Neural progenitor cell (in vitro differentiated cells): ENCODE data around the gene EHMT1.

Source experiments
- CTCF ChIP-seq: fragments of 200-600 bp; sonication (generic); IDR thresholded peaks from 2 replicates; pipeline ENCODE4 v1.5.1; 2017; ENCODE audit warnings: antibody characterized with exemption, mild to moderate bottlenecking
- EZH2 ChIP-seq: fragments of 200-600 bp; sonication (generic); IDR thresholded peaks from 2 replicates; pipeline ENCODE4 v1.6.1; 2017; ENCODE audit warnings: antibody characterized with exemption, mild to moderate bottlenecking, moderate library complexity
- EZH2phosphoT487 ChIP-seq: fragments of 200-600 bp; sonication (generic); IDR thresholded peaks from 2 replicates; pipeline ENCODE4 v1.6.1; 2017; ENCODE audit warnings: antibody characterized with exemption

DNA sequence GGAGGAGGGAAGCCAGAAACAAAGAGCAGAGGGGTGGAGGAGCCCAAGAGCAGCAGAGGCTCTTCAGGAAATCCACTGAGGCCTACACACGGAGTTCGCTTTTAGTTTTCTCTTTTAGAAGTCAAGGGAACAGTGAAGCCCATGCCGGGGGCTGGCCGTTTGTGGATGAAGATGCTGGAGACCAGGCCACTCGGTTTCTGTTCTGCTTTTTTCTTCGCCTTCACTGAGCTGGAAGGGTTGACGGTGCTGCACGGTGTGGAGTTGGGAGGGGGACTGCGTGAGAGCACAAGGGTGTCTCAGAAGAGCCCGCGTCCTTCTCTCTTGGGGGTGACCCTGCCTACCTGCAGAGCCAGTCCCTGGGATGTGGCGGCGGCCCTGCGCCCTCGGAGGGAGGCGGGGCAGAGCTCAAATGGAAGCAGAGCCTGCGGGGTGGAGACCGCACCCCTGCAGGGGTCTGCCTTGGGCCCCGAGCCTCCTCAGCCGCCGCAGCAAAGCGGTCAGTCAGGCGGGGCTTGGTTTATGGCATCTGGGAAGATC, 190.3 kb downstream of the EHMT1 start:
- TF ChIP-seq CTCF: no peak
- TF ChIP-seq EZH2: no peak
- TF ChIP-seq EZH2phosphoT487: no peak
